Lung (tissue), 12 donors: ENCODE results near the gene GPR162. TPM values are rescaled to one million over a fixed set of nuclear protein-coding genes. Genes with fewer than 3 reads are reported as not detected.

Source experiments
- ATAC-seq: fragments of 200-7000 bp; cut with Tn5 transposase; one replicate; pipeline ENCODE4 v1.9.1; 2020; ENCODE audit warnings: moderate number of reproducible peaks; ENCODE audit not compliant: insufficient read depth, low FRiP score
- DNase-seq, 3 donors: peaks; one replicate each; pipeline ENCODE4 v3.0.0-alpha.2; 2013 to 2017
- H3K27ac ChIP-seq, 2 donors: one replicate each; pipeline ENCODE4 v1.5.1; 2013; ENCODE audit warnings: mild to moderate bottlenecking in 2 of 2, moderate library complexity in 2 of 2, control low read depth in 1 of 2, inconsistent platforms in 1 of 2, low read depth in 1 of 2, low read length in 1 of 2
- H3K27me3 ChIP-seq, 3 donors: one replicate each; pipeline ENCODE4 v1.5.1; 2013; ENCODE audit warnings: low read length in 2 of 3; ENCODE audit not compliant: control insufficient read depth in 3 of 3, insufficient read depth in 3 of 3
- H3K36me3 ChIP-seq, 4 donors: one replicate each; pipeline ENCODE4 v1.5.1; 2013; ENCODE audit warnings: low read length in 4 of 4, mild to moderate bottlenecking in 1 of 4, moderate library complexity in 1 of 4; ENCODE audit not compliant: control insufficient read depth in 4 of 4, insufficient read depth in 4 of 4
- H3K4me1 ChIP-seq, 5 donors: one replicate each; pipeline ENCODE4 v1.5.1; 2013; ENCODE audit warnings: low read length in 5 of 5, mild to moderate bottlenecking in 2 of 5, moderate library complexity in 1 of 5; ENCODE audit not compliant: control insufficient read depth in 5 of 5, insufficient read depth in 5 of 5
- H3K4me3 ChIP-seq: one replicate; pipeline ENCODE4 v1.5.1; 2013; ENCODE audit warnings: mild to moderate bottlenecking, control low read depth, moderate library complexity
- H3K9ac ChIP-seq, 2 donors: one replicate each; pipeline ENCODE4 v1.5.1; 2013; ENCODE audit warnings: low read length in 2 of 2, control low read depth in 1 of 2; ENCODE audit not compliant: insufficient read depth in 1 of 2
- H3K9me3 ChIP-seq, 4 donors: one replicate each; pipeline ENCODE4 v1.5.1; 2013; ENCODE audit warnings: low read length in 3 of 4, mild to moderate bottlenecking in 1 of 4, moderate library complexity in 1 of 4; ENCODE audit not compliant: control insufficient read depth in 4 of 4, insufficient read depth in 3 of 4
- WGBS, 2 donors: extraction: QIAGEN DNeasy Blood & Tissue Kit; methylation state at CpG; one replicate each; pipeline ENCODE4 v1.1.7; 2013; 5-methylcytosine and 5-hydroxymethylcytosine counted together
- polyA plus RNA-seq, 2 donors: library from polyadenylated mRNA; stranded (reverse); fragments of 200-250 nt; gene quantifications; one replicate each; pipeline ENCODE4 v1.2.1, GENCODE V29; 2013
- total RNA-seq, 2 donors: library from RNA; depleted of rRNA in 1 of 2; stranded (reverse); fragments of >200 nt in 1 of 2; gene quantifications; one replicate each; pipeline ENCODE4 v1.2.1, GENCODE V29; 2014 to 2021
- TF ChIP-seq, protein P1 (sequence below): IDR thresholded peaks from 2 replicates; pipeline ENCODE4 v1.5.1; 2012; ENCODE audit warnings: mild to moderate bottlenecking; ENCODE audit errors: control extremely low read depth, extremely low read depth
- donor health status: control.
- donor health status: control.
- donor health status: Bipolar disorder and iron deficiency.
- donor health status: healthy.
- donor health status: DM: yes; HTN: yes; CAD: no.

GPR162 gene
- total and polyA plus RNA-seq, 4 donors: 22.8 to 36.0 (median 24.0) TPM

DNA sequence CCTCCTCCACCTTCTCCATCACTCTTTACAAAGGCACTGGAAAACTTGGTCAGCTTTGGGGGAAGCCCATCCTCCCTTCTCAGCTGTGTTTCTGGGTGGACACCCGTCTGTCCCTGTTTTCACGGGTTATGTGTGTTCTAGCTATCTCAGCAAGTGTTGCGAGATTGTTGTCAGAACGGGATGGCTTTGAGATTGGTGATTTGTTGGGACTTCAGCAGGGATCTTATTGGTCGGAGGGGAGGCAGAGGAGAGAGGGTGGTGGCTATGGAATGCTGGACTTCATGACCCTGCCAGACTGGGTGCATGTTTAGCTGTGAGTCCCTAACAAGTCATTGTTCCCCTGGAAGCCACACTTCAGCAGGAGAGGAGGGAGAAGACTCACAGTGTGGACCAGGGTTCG is 32.4 kb downstream of the GPR162 start:
- Histone ChIP-seq H3K4me3 (no peak overlapping the region), H3K9ac (no peak overlapping the region), H3K27me3 (no peaks in the 10 kb centered on the region), H3K4me1 (peaks cover 0 to 26% (median 7%) of the 10 kb centered on the region in 5 donors), H3K27ac (peak overlapping the region in 1 of 2 donors; percentile 6), H3K36me3 (peaks cover 18 to 39% (median 26%) of the 10 kb centered on the region in 4 donors), H3K9me3 (no peaks in the 10 kb centered on the region)
- no peak for ATAC-seq
- no peak for DNase-seq
- 77 to 80% methylated on average over 6 of the region's 6 CpGs for WGBS, 2 donors
- TF ChIP-seq, protein P1, sequence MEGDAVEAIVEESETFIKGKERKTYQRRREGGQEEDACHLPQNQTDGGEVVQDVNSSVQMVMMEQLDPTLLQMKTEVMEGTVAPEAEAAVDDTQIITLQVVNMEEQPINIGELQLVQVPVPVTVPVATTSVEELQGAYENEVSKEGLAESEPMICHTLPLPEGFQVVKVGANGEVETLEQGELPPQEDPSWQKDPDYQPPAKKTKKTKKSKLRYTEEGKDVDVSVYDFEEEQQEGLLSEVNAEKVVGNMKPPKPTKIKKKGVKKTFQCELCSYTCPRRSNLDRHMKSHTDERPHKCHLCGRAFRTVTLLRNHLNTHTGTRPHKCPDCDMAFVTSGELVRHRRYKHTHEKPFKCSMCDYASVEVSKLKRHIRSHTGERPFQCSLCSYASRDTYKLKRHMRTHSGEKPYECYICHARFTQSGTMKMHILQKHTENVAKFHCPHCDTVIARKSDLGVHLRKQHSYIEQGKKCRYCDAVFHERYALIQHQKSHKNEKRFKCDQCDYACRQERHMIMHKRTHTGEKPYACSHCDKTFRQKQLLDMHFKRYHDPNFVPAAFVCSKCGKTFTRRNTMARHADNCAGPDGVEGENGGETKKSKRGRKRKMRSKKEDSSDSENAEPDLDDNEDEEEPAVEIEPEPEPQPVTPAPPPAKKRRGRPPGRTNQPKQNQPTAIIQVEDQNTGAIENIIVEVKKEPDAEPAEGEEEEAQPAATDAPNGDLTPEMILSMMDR: no peak

- H3K36me3 ChIP-seq: peaks cover 23 to 41% (median 31%) of the 10 kb centered on the region in 4 donors
- 92 to 93% methylated on average over 14 of the region's 14 CpGs for WGBS, 2 donors
- DNase-seq: no peak
- no peaks in the 10 kb centered on the region for H3K27me3 ChIP-seq
- no peak overlapping the region for H3K9ac ChIP-seq
- no peak for ATAC-seq
- H3K4me1 ChIP-seq: peaks cover 0 to 17% (median 7%) of the 10 kb centered on the region in 5 donors
- H3K9me3 ChIP-seq: no peaks in the 10 kb centered on the region
- H3K27ac ChIP-seq: no peak overlapping the region
- TF ChIP-seq, protein P1: no peak
- no peak overlapping the region for H3K4me3 ChIP-seq
Observed at GRCh38 chr12:6855322-6855721, 33.7 kb downstream of the GPR162 start.

DNA sequence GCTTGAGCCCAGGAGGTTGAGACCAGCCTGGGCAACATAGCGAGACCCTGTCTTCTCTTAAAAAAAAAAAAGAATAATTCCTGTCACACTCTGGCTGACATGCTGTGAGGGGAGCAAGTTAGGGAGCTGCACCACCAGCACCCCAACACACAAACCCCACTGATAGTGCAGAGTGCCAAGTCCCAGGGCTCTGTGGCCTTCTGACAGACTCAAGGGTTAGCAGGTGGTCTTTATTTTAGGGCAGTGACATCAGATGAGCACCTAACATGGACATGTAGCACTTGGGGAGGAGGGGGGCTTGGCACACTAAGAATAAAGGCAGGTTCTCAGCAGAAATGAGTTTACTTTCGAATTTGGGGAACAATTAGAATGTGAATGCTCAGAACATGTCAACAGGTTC is 37.2 kb downstream of the GPR162 start:
- Histone ChIP-seq H3K4me3 (no peak overlapping the region), H3K36me3 (peaks cover 29 to 56% (median 51%) of the 10 kb centered on the region in 4 donors), H3K27ac (no peak overlapping the region), H3K4me1 (no peaks in the 10 kb centered on the region), H3K9me3 (no peaks in the 10 kb centered on the region), H3K27me3 (no peaks in the 10 kb centered on the region), H3K9ac (no peak overlapping the region)
- DNase-seq: no peak
- TF ChIP-seq, protein P1: no peak
- 93 to 97% methylated on average over 2 of the region's 2 CpGs for WGBS, 2 donors
- ATAC-seq: no peak

- Histone ChIP-seq H3K9me3 (no peaks in the 10 kb centered on the region), H3K4me1 (no peaks in the 10 kb centered on the region), H3K36me3 (peaks cover 31 to 62% (median 54%) of the 10 kb centered on the region in 4 donors), H3K9ac (no peak overlapping the region), H3K27me3 (no peaks in the 10 kb centered on the region), H3K4me3 (no peak overlapping the region), H3K27ac (no peak overlapping the region)
- 97 to 99% methylated on average over 9 of the region's 9 CpGs for WGBS, 2 donors
- ATAC-seq (no peak), DNase-seq (no peak)
- TF ChIP-seq, protein P1: no peak
Observed at GRCh38 chr12:6860116-6860515, 38.5 kb downstream of the GPR162 start.
